Naive thymus-derived CD8-positive, alpha-beta T cell (primary cell): Measurements from ENCODE around the gene EFCAB8. TPM values are rescaled to one million over a fixed set of nuclear protein-coding genes. Genes with fewer than 3 reads are reported as not detected.

Experiments
- ATAC-seq, 2 donors: fragments of 150-1000 bp; cut with Tn5 transposase in 1 of 2; sonication (Bioruptor Pico), chemical (Tn5 transposase) in 1 of 2; 1 replicate in 1 of 2; 2 replicates in 1 of 2; pipeline ENCODE4 v1.10.0; 2021; ENCODE audit warnings: mild to moderate bottlenecking in 2 of 2, moderate library complexity in 2 of 2
- POLR2A ChIA-PET: fragments of 350-600 bp; sonication (Branson Sonifier 250); formaldehyde crosslinking; loops from one replicate; lab custom pipeline; 2021; ENCODE audit warnings: antibody characterized with exemption; lab: Charles Lee
- DNase-seq, 10 donors: peaks; one replicate each; pipeline versions ENCODE4 v3.0.0 to v3.0.0-alpha.2; 2020 to 2022
- H3K27ac Mint-ChIP-seq, 10 donors: one replicate each; pipeline ENCODE4 v1.8.0; 2020 to 2022; ENCODE audit warnings: mild to moderate bottlenecking in 10 of 10, mixed read lengths in 10 of 10, moderate library complexity in 4 of 10, inconsistent platforms in 1 of 10
- H3K27me3 Mint-ChIP-seq, 5 donors: one replicate each; pipeline ENCODE4 v1.8.0; 2021 to 2022; ENCODE audit warnings: mixed read lengths in 5 of 5
- H3K36me3 Mint-ChIP-seq, 3 donors: one replicate each; pipeline ENCODE4 v1.8.0; 2020 to 2022; ENCODE audit warnings: mixed read lengths in 3 of 3, mild to moderate bottlenecking in 2 of 3, inconsistent platforms in 1 of 3
- H3K4me1 Mint-ChIP-seq, 4 donors: one replicate each; pipeline ENCODE4 v1.8.0; 2021 to 2022; ENCODE audit warnings: mixed read lengths in 4 of 4
- H3K4me3 Mint-ChIP-seq, 10 donors: one replicate each; pipeline ENCODE4 v1.8.0; 2020 to 2022; ENCODE audit warnings: mild to moderate bottlenecking in 10 of 10, mixed read lengths in 10 of 10, moderate library complexity in 6 of 10, inconsistent platforms in 1 of 10
- H3K9me3 Mint-ChIP-seq, 9 donors: one replicate each; pipeline ENCODE4 v1.8.0; 2020 to 2022; ENCODE audit warnings: mixed read lengths in 9 of 9, mild to moderate bottlenecking in 3 of 9, inconsistent platforms in 1 of 9, moderate library complexity in 1 of 9
- polyA plus RNA-seq, 3 donors: library from polyadenylated mRNA; unstranded; fragments of 300-500 nt; fragmentation: Illumina TruSeq; gene quantifications; one replicate each; pipeline ENCODE4 v1.2.3, GENCODE V29; 2021
- total RNA-seq, 8 experiments: library from RNA in 2 of 8; stranded (reverse) in 2 of 8; gene quantifications; one replicate each; pipeline ENCODE4 v1.2.3 and lab custom pipeline; 2021 to 2026

The EFCAB8 gene
- total and polyA plus RNA-seq, 5 experiments from 2014 or later: 2.2 to 2.9 TPM; not detected in 3

- Mint-ChIP-seq H3K9me3 (no peaks in the 10 kb centered on the region), H3K4me1 (peaks cover 26 to 87% (median 41%) of the 10 kb centered on the region in 4 donors), H3K27me3 (no peaks in the 10 kb centered on the region), H3K36me3 (no peaks in the 10 kb centered on the region), H3K4me3 (peak overlapping the region in 7 of 10 donors; percentile 33 to 78 (median 52)), H3K27ac (peak overlapping the region in 5 of 10 donors; percentile 3 to 98 (median 74))
- ATAC-seq (no peak), DNase-seq (no peak)
- POLR2A ChIA-PET: interaction anchor here (1.5 to 1.8 kb wide), 2 partner anchors 9 to 12 kb away, joined by 3 to 9 read pairs; no protein-coding TSS in a partner anchor
Measured at GRCh38 chr20:32965115-32965514, 106.4 kb downstream of the EFCAB8 start.

GRCh38 chr20:32965581-32966373, 107.1 kb downstream of the EFCAB8 start:
- POLR2A ChIA-PET: interaction anchor here (0.9 to 4.2 kb wide), 6 partner anchors 8 to 20 kb away, joined by 3 to 25 read pairs (median 6); no protein-coding TSS in a partner anchor
- Mint-ChIP-seq H3K4me3 (peak overlapping the region in 7 of 10 donors; percentile 33 to 87 (median 71)), H3K27ac (peak overlapping the region in 5 of 10 donors; percentile 67 to 98 (median 82)), H3K36me3 (no peaks in the 10 kb centered on the region), H3K9me3 (no peaks in the 10 kb centered on the region), H3K27me3 (no peaks in the 10 kb centered on the region), H3K4me1 (peaks cover 26 to 89% (median 42%) of the 10 kb centered on the region in 4 donors)
- DNase-seq: peak in 6 of 10 donors; percentile 30 to 57 (median 48)
- peak; percentile 32 to 48 for ATAC-seq

- no peaks in the 10 kb centered on the region for H3K9me3 Mint-ChIP-seq
- peak overlapping the region in 9 of 10 donors; percentile 32 to 87 (median 77) for H3K4me3 Mint-ChIP-seq
- POLR2A ChIA-PET: interaction anchor here (0.6 to 4.2 kb wide), 7 partner anchors 9 to 110 kb away, joined by 3 to 25 read pairs (median 6); no protein-coding TSS in a partner anchor
- peaks cover 24 to 84% (median 38%) of the 10 kb centered on the region in 4 donors for H3K4me1 Mint-ChIP-seq
- H3K27me3 Mint-ChIP-seq: no peaks in the 10 kb centered on the region
- H3K27ac Mint-ChIP-seq: peak overlapping the region in 1 of 10 donors; percentile 98
- DNase-seq: peak in 1 of 10 donors; percentile 16
- H3K36me3 Mint-ChIP-seq: no peaks in the 10 kb centered on the region
- ATAC-seq: no peak
Measured at GRCh38 chr20:32966382-32966781, 107.7 kb downstream of the EFCAB8 start.

GRCh38 chr20:32966881-32967781, 108.4 kb downstream of the EFCAB8 start:
- peaks cover 18 to 77% (median 32%) of the 10 kb centered on the region in 4 donors for H3K4me1 Mint-ChIP-seq
- DNase-seq: peak in 9 of 10 donors; percentile 34 to 85 (median 71)
- no peaks in the 10 kb centered on the region for H3K36me3 Mint-ChIP-seq
- H3K27ac Mint-ChIP-seq: peak overlapping the region in 1 of 10 donors; percentile 98
- H3K9me3 Mint-ChIP-seq: no peaks in the 10 kb centered on the region
- ATAC-seq: peak; percentile 43 to 48
- peak overlapping the region in 9 of 10 donors; percentile 63 to 87 (median 77) for H3K4me3 Mint-ChIP-seq
- no peaks in the 10 kb centered on the region for H3K27me3 Mint-ChIP-seq
- POLR2A ChIA-PET: interaction anchor here (0.6 to 4.2 kb wide), 10 partner anchors 9 to 432 kb away, joined by 3 to 25 read pairs (median 4); no protein-coding TSS in a partner anchor

- no peaks in the 10 kb centered on the region for H3K27me3 Mint-ChIP-seq
- peaks cover 11 to 68% (median 29%) of the 10 kb centered on the region in 4 donors for H3K4me1 Mint-ChIP-seq
- H3K9me3 Mint-ChIP-seq: no peaks in the 10 kb centered on the region
- peak in 9 of 10 donors; percentile 28 to 78 (median 69) for DNase-seq
- no peaks in the 10 kb centered on the region for H3K36me3 Mint-ChIP-seq
- H3K27ac Mint-ChIP-seq: peak overlapping the region in 1 of 10 donors; percentile 98
- peak; percentile 21 to 43 for ATAC-seq
- POLR2A ChIA-PET: interaction anchor here (0.5 to 4.2 kb wide), 9 partner anchors 10 to 433 kb away, joined by 3 to 25 read pairs (median 4); no protein-coding TSS in a partner anchor
- peak overlapping the region in 9 of 10 donors; percentile 63 to 87 (median 77) for H3K4me3 Mint-ChIP-seq
Measured at GRCh38 chr20:32967961-32968457, 109.3 kb downstream of the EFCAB8 start.

GRCh38 chr20:32968478-32969241, 109.9 kb downstream of the EFCAB8 start:
- no peak for ATAC-seq
- no peaks in the 10 kb centered on the region for H3K27me3 Mint-ChIP-seq
- peak in 4 of 10 donors; percentile 19 to 61 (median 24) for DNase-seq
- H3K27ac Mint-ChIP-seq: peak overlapping the region in 1 of 10 donors; percentile 98
- H3K4me1 Mint-ChIP-seq: peaks cover 6 to 62% (median 26%) of the 10 kb centered on the region in 4 donors
- peaks cover 0 to 2% (median 0%) of the 10 kb centered on the region in 9 donors for H3K9me3 Mint-ChIP-seq
- POLR2A ChIA-PET: interaction anchor here (0.5 to 4.2 kb wide), 5 partner anchors 9 to 112 kb away, joined by 3 to 25 read pairs (median 6); no protein-coding TSS in a partner anchor
- no peaks in the 10 kb centered on the region for H3K36me3 Mint-ChIP-seq
- H3K4me3 Mint-ChIP-seq: peak overlapping the region in 9 of 10 donors; percentile 8 to 87 (median 71)

- H3K27ac Mint-ChIP-seq: peak overlapping the region in 1 of 10 donors; percentile 98
- peaks cover 0 to 2% (median 0%) of the 10 kb centered on the region in 9 donors for H3K9me3 Mint-ChIP-seq
- ATAC-seq: no peak
- DNase-seq: peak in 1 of 10 donors; percentile 12
- no peaks in the 10 kb centered on the region for H3K27me3 Mint-ChIP-seq
- POLR2A ChIA-PET: interaction anchor here (4.2 kb wide), 1 partner anchor 24 kb away, joined by 25 read pairs; no protein-coding TSS in a partner anchor
- no peaks in the 10 kb centered on the region for H3K36me3 Mint-ChIP-seq
- peak overlapping the region in 9 of 10 donors; percentile 11 to 87 (median 71) for H3K4me3 Mint-ChIP-seq
- H3K4me1 Mint-ChIP-seq: peaks cover 0 to 56% (median 25%) of the 10 kb centered on the region in 4 donors
Measured at GRCh38 chr20:32969356-32970114, 110.8 kb downstream of the EFCAB8 start.

GRCh38 chr20:32970115-32970972, 111.6 kb downstream of the EFCAB8 start:
- DNase-seq (peak in 2 of 10 donors; percentile 14 to 54), ATAC-seq (no peak)
- H3K27ac Mint-ChIP-seq: peak overlapping the region in 1 of 10 donors; percentile 98
- no peaks in the 10 kb centered on the region for H3K27me3 Mint-ChIP-seq
- peak overlapping the region in 9 of 10 donors; percentile 11 to 78 (median 70) for H3K4me3 Mint-ChIP-seq
- H3K36me3 Mint-ChIP-seq: no peaks in the 10 kb centered on the region
- peaks cover 0 to 52% (median 25%) of the 10 kb centered on the region in 4 donors for H3K4me1 Mint-ChIP-seq
- POLR2A ChIA-PET: interaction anchor here (0.6 to 3.1 kb wide), 8 partner anchors 8 to 786 kb away, joined by 3 to 19 read pairs (median 4); partner anchors contain the start of gene MAPRE1
- H3K9me3 Mint-ChIP-seq: peaks cover 0 to 2% (median 0%) of the 10 kb centered on the region in 9 donors

- H3K27ac Mint-ChIP-seq: no peak overlapping the region
- POLR2A ChIA-PET: interaction anchor here (0.6 to 3.1 kb wide), 8 partner anchors 9 to 785 kb away, joined by 3 to 19 read pairs (median 4); partner anchors contain the start of gene MAPRE1
- peak in 2 of 10 donors; percentile 16 to 36 for DNase-seq
Measured at GRCh38 chr20:32970973-32971300, 112.2 kb downstream of the EFCAB8 start.

More at GRCh38 chr20:32970973-32971300, 112.2 kb downstream of the EFCAB8 start:
- ATAC-seq: no peak
- Mint-ChIP-seq H3K27me3 (no peaks in the 10 kb centered on the region), H3K9me3 (peaks cover 0 to 5% (median 0%) of the 10 kb centered on the region in 9 donors), H3K4me3 (peak overlapping the region in 1 of 10 donors; percentile 58), H3K36me3 (no peaks in the 10 kb centered on the region), H3K4me1 (peaks cover 0 to 55% (median 22%) of the 10 kb centered on the region in 4 donors)
